GM12801 (cell line): ENCODE results near the gene CENPB.

Experiments used
- TF ChIP-seq, protein P1 (sequence below): IDR thresholded peaks from one replicate; pipeline ENCODE4 v1.5.1; 2011; ENCODE audit warnings: control low read depth; ENCODE audit not compliant: insufficient read length; ENCODE audit errors: extremely low read depth

The CENPB gene

GRCh38 chr20:3803854-3804253 is 17.3 kb upstream of the CENPB start:
- TF ChIP-seq, protein P1, sequence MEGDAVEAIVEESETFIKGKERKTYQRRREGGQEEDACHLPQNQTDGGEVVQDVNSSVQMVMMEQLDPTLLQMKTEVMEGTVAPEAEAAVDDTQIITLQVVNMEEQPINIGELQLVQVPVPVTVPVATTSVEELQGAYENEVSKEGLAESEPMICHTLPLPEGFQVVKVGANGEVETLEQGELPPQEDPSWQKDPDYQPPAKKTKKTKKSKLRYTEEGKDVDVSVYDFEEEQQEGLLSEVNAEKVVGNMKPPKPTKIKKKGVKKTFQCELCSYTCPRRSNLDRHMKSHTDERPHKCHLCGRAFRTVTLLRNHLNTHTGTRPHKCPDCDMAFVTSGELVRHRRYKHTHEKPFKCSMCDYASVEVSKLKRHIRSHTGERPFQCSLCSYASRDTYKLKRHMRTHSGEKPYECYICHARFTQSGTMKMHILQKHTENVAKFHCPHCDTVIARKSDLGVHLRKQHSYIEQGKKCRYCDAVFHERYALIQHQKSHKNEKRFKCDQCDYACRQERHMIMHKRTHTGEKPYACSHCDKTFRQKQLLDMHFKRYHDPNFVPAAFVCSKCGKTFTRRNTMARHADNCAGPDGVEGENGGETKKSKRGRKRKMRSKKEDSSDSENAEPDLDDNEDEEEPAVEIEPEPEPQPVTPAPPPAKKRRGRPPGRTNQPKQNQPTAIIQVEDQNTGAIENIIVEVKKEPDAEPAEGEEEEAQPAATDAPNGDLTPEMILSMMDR = no peak

- TF ChIP-seq, protein P1 = no peak
These were observed 16.7 kb upstream of the CENPB start for GRCh38 chr20:3803289-3803688.

- TF ChIP-seq, protein P1 = no peak
These were observed 16.1 kb upstream of the CENPB start for GRCh38 chr20:3802524-3803239.

DNA sequence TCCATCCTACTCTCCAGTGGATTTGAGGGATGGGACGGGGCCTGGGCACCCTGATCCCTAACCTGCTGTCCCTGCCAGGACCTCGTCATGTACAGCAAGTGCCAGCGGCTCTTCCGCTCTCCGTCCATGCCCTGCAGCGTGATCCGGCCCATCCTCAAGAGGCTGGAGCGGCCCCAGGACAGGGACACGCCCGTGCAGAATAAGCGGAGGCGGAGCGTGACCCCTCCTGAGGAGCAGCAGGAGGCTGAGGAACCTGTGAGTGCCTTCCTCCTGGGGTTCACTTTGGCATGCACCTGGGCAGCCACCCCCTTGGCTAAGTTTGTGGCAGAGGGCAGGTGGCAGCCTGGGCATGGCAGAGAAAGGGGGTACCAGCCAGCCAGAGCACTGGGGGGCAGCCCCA is 15.3 kb upstream of the CENPB start:
- TF ChIP-seq, protein P1 = no peak

GRCh38 chr20:3801299-3801698 is 14.8 kb upstream of the CENPB start:
- TF ChIP-seq, protein P1 = no peak

- TF ChIP-seq, protein P1 = no peak
These were observed 14.3 kb upstream of the CENPB start for GRCh38 chr20:3800878-3801260.

DNA sequence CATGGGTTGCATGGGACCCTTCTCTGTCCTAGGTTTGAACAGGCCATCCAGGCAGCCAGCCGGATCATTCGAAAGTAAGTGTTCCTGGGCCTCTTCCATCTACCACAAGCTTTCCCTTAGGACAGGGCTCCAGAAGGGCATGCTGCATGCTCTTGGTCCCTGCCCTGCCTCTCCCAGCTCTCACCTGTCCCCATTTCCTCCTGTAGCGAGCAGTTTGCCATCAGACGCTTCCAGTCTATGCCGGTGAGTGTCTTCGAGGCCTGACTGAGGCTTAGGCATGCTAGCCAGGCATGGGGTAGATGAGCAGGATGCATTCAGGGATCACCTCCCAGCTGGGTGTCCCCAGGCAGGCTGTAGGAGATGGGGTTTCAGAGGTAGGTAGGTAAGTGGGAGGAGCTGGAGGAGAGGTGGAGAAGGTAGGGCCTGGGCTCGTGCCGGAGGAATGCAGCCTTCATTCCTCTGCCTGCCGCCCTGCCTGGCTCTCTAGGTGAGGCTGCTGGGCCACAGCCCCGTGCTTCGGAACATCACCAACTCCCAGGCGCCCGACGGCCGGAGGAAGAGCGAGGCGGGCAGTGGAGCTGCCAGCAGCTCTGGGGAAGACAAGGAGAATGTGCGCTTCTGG is 13.8 kb upstream of the CENPB start:
- TF ChIP-seq, protein P1 = no peak
